ENCODE data around the gene ERMAP.

The ERMAP gene

GRCh38 chr1:42887366-42887765, 70.4 kb downstream of the ERMAP start:
- Mint-ChIP-seq H3K36me3 (no peaks in the 10 kb centered on the region), H3K4me3 (no peak overlapping the region), H3K9me3 (no peaks in the 10 kb centered on the region), H3K4me1 (no peaks in the 10 kb centered on the region), H3K27ac (no peak overlapping the region), H3K27me3 (peaks cover 12 to 14% of the 10 kb centered on the region in 2 donors)
- no peak for DNase-seq
- ATAC-seq (replicated peaks), result no peak

- no peak overlapping the region for H3K4me3 Mint-ChIP-seq
- no peaks in the 10 kb centered on the region for H3K9me3 Mint-ChIP-seq
- H3K27ac Mint-ChIP-seq, result no peak overlapping the region
- peaks cover 12 to 14% of the 10 kb centered on the region in 2 donors for H3K27me3 Mint-ChIP-seq
- ATAC-seq (replicated peaks) (no peak), DNase-seq (no peak)
- H3K4me1 Mint-ChIP-seq, result no peaks in the 10 kb centered on the region
- no peaks in the 10 kb centered on the region for H3K36me3 Mint-ChIP-seq
Measured at GRCh38 chr1:42888013-42888633, 71.2 kb downstream of the ERMAP start.

- Mint-ChIP-seq H3K27me3 (peaks cover 12 to 17% of the 10 kb centered on the region in 2 donors), H3K36me3 (no peaks in the 10 kb centered on the region), H3K4me1 (no peaks in the 10 kb centered on the region), H3K27ac (no peak overlapping the region), H3K9me3 (peaks cover 0 to under 1% of the 10 kb centered on the region in 2 donors), H3K4me3 (no peak overlapping the region)
- DNase-seq (no peak), ATAC-seq (replicated peaks) (no peak)
Measured at GRCh38 chr1:42889264-42889663, 72.3 kb downstream of the ERMAP start.

GRCh38 chr1:42891465-42892138, 74.7 kb downstream of the ERMAP start:
- ATAC-seq (replicated peaks), result no peak
- Mint-ChIP-seq H3K27ac (no peak overlapping the region), H3K4me1 (no peaks in the 10 kb centered on the region), H3K4me3 (no peak overlapping the region), H3K9me3 (peaks cover 4 to 5% of the 10 kb centered on the region in 2 donors), H3K27me3 (peaks cover 23 to 32% of the 10 kb centered on the region in 2 donors), H3K36me3 (no peaks in the 10 kb centered on the region)
- DNase-seq, result no peak

Data from stimulated activated naive B cell treated with anti-CD40 and anti-IgM and Interleukin-4, amounts not matched to agents 10 μg/mL and 1 μg/mL and 100 μg/mL, for 72 hours (primary cell).